Activated CD4-positive, alpha-beta T cell treated with anti-CD3 and anti-CD28 coated beads, Interleukin-2, amount 50 U/mL, for 48 hours (primary cell): ENCODE measurements around the gene IL21R.

Experiments
- DNase-seq, 2 experiments: peaks; one replicate each; pipeline ENCODE4 v3.0.0-alpha.2; 2020

IL21R gene

GRCh38 chr16:27401768-27402568, at the start of gene IL21R:
TSS of gene IL21R (plus strand) at chr16:27402174. CDS start at chr16:27430072, 27,898 bp downstream.
- peak; percentile 86 to 87 for DNase-seq

DNA sequence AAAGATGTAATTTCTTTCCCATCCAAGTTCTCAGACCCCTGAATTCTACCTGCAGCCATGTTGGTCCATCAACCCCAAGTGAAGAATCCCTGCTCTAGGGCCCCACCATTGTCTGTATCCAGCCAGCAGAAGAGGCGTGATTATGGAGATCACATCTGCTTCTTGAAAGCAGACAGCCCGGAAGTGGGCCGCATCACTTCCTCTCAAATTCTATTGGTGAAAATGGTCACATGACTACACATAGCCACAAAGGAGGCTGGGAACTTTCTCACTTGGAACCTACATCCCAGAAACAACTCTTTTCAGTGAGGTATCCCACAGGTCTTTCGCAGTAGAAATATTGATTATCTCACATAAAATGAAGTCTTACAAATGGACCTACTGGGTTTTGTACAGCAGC, 48.1 kb upstream of the IL21R start:
- no peak for DNase-seq

DNA sequence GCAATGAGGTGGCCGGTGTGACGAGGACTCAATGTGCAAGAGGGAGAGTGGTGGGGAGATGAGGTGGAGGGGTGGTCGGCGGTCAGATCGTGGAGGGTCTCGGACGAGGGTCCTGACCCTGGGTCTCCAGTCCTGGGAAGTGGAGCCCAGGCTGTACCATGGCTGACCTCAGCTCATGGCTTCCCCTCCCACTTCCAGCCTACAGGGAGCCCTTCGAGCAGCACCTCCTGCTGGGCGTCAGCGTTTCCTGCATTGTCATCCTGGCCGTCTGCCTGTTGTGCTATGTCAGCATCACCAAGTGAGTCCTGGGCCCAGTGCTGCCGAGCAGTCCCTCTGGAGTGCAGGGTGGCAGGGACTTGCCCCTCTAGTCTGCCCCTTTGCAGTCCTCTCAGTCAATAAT, 46.4 kb upstream of the IL21R start:
- DNase-seq: peak; percentile 62 to 73

DNA sequence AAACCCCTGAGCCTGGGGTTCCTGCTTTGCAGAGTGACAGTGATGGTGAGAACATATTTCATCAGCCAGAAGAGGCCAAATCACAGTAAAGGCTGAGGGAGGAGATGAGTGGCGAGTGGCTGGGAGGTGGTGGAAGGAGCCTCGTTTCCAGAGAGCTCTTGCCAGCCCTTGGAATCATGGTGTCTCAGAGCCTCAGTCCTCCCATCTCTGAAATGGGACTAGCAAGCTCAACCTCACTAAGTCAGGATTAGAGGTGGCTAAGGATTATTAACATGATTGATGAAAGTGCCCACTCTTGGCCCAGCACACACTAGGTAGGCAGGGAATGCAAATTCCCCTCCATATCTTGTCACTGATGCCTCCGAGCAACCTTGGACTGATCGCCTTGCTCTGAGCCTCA, 45.2 kb upstream of the IL21R start:
- no peak for DNase-seq

DNA sequence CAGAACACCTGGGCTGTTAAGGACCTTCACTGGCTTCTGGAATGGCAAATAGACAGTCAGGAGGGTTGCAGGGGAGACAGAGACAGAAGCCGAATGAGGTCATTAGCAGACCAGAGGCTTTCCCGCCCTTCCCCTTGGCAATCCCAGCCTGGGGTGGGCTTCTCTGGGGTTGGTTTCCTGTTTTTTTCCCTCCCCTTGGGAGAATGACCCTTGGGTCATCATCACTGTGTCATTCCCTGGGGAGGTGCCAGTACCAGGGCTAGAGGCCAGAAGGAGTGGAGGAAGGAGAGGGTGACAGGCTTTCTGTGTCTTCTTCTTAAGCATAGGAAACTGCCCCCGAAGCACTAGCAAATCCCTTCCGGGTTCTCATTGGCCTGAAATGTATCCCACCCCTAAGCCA, 42.9 kb upstream of the IL21R start:
- DNase-seq: no peak

GRCh38 chr16:27359615-27360014, 42.4 kb upstream of the IL21R start:
- DNase-seq: no peak

- DNase-seq: no peak
These were observed 40.0 kb upstream of the IL21R start for GRCh38 chr16:27361987-27362386.

DNA sequence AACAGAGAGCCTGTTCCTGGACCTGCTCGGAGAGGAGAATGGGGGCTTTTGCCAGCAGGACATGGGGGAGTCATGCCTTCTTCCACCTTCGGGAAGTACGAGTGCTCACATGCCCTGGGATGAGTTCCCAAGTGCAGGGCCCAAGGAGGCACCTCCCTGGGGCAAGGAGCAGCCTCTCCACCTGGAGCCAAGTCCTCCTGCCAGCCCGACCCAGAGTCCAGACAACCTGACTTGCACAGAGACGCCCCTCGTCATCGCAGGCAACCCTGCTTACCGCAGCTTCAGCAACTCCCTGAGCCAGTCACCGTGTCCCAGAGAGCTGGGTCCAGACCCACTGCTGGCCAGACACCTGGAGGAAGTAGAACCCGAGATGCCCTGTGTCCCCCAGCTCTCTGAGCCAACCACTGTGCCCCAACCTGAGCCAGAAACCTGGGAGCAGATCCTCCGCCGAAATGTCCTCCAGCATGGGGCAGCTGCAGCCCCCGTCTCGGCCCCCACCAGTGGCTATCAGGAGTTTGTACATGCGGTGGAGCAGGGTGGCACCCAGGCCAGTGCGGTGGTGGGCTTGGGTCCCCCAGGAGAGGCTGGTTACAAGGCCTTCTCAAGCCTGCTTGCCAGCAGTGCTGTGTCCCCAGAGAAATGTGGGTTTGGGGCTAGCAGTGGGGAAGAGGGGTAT, 39.3 kb upstream of the IL21R start:
- no peak for DNase-seq

DNA sequence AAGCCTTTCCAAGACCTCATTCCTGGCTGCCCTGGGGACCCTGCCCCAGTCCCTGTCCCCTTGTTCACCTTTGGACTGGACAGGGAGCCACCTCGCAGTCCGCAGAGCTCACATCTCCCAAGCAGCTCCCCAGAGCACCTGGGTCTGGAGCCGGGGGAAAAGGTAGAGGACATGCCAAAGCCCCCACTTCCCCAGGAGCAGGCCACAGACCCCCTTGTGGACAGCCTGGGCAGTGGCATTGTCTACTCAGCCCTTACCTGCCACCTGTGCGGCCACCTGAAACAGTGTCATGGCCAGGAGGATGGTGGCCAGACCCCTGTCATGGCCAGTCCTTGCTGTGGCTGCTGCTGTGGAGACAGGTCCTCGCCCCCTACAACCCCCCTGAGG, 38.7 kb upstream of the IL21R start:
- no peak for DNase-seq

GRCh38 chr16:27363797-27364196, 38.2 kb upstream of the IL21R start:
- no peak for DNase-seq

- no peak for DNase-seq
These were observed 37.4 kb upstream of the IL21R start for GRCh38 chr16:27364493-27365141.

DNA sequence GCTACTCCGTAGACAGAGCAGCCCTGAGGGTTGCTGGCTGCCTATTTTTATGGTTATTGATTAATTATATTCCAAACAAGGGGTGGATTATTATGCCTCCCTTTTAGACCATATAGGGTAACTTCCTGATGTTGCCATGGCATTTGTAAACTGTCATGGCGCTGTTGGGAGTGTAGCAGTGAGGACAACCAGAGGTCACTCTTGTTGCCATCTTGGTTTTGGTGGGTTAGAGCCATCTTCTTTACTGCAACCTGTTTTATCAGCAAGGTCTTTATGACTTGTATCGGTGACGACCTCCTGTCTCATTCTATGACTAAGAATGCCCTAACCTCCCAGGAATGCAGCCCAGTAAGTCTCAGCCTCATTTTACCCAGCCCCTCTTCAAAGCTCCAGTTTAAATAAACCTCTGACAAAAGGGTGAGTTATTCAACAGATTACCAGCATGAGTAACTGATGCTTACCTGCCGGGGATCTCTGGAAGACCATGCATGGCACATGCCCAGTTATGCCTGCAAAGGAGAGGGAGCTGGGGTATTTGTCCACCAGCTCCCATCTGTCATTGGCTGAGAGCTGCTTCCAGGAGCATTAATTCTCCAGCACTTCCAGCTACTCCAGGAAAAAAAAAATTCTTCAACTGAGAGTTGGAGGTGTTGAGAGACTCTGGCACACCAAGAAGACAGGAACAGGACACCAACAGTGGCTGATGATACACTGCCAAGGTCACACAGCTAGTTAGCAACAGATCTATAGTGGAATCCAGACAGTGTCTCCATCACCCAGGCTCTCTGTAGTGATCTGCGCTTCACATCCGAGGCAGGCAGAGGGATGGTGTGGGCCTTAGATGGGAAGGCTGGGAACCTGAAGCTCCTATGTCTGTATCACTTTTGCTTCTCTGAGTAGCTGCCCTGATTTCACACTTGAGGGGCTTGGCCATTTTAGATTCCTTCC, 36.6 kb upstream of the IL21R start:
- no peak for DNase-seq

DNA sequence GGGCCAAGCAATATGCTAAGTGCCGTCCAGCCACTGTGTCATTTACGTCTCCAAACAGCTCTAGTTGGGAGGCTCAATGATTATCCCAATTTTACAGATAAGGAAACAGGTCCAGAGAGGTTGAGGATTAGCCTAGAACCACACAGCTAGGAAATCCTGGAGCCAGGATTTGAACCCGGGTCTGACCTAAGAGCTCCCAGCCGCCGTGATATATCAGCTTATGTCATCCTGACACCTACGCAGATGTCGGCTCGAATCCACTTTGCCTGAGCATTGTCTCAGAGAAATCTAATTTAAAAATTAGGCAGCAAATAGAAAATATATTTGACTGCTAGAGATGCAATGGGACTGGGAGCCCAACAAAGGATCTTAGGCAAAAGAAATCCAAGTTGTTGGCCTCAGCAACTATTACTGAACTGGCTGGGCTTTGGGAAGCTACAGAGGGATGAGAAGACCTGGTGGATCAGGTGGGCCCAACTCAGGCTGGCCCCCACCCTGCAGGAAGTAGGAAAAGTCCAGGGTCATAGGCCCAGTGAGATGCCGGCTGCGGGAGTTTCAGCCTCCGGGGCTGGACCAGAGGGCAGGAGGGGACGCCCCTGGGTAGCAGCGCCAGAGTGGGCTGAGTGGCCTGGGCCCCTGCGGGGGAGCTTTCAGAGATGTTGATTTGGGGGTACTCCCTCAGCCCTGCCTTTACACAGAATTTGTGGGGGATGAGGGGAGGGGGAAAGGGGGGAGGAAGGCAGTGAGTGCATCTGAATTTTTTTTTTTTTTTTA, 35.1 kb upstream of the IL21R start:
- DNase-seq: peak; percentile 49 to 58

DNA sequence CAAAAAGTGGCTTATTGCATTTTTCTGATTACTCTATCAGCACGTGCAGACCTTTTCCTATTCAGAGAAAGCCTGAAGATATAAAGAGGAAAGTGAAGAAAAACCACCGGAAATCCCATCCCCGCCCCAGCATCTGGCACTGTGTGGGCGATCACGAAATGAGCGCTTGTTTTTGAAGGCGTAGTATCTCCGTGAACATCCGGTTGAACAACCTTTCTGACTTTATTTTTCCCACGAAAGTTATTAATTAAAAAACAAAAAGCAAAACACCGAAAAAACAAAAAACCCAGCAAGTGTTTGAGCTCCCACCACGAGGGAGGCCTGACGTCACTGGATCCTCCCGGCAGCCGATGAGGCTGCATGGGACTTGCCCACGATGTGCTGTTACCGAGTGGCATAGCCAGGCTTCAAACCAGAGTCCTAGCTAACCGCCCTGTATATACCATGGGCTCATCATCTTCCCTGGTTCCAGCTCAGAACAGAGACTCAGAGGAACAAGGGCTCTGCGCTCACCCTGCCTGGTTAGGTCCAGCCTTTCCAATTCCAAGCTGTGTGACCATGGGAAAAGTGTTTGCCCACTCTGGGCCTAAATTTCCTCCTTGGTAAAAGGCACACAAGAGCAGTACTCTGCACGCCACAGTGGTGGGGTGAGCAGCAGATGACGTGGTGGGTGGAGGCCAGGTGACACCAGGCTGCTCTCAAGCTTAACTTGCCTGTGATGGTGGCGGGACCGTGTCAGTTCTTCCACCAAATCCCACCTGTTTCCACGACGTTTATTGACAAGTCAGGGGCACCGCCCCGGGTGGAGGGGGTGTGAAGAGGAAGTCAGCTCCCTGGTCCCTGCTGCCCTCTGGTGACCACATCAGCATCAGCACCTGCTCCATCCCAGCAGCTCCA, 34.3 kb upstream of the IL21R start:
- DNase-seq: peak; percentile 88 to 93

GRCh38 chr16:27368358-27368722, 33.6 kb upstream of the IL21R start:
- no peak for DNase-seq

DNA sequence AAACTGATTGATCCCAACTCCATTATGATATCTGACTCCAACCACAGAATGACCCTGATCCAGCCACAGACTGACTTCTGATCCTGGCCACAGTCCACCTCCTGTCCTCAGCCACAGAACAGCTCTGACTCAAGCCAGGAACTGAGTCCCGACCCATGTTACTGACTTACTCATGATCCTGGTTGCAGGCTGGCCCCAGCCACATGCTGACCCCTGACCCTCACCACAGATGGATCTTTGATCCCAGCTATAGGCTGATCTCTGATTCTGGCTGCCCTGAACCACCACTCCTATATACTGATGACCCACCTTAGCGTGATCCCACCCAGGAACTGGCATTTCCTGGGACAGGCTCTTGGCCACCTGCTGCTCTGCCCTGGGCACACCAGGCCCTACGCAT, 32.2 kb upstream of the IL21R start:
- DNase-seq: no peak

DNA sequence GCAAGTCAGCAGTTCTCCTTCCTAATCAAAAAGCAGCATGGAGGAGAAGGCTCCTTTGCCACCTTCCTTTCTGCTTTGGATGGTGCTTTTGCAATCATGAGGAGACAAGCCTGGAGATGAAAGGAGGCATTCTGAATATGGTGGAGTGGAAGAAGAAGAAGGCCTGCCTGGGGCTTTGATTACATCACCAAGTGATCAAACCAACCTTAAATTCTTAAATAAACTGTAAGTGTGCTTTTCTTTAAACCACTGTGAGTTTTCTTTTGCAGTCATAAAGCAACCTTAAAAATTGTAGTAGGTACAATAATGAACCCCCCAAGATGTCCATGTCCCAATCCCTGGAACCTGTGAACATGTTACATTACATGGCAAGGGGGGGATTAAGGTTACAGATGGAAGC, 31.7 kb upstream of the IL21R start:
- DNase-seq: no peak

GRCh38 chr16:27373312-27373711, 28.7 kb upstream of the IL21R start:
- no peak for DNase-seq

DNA sequence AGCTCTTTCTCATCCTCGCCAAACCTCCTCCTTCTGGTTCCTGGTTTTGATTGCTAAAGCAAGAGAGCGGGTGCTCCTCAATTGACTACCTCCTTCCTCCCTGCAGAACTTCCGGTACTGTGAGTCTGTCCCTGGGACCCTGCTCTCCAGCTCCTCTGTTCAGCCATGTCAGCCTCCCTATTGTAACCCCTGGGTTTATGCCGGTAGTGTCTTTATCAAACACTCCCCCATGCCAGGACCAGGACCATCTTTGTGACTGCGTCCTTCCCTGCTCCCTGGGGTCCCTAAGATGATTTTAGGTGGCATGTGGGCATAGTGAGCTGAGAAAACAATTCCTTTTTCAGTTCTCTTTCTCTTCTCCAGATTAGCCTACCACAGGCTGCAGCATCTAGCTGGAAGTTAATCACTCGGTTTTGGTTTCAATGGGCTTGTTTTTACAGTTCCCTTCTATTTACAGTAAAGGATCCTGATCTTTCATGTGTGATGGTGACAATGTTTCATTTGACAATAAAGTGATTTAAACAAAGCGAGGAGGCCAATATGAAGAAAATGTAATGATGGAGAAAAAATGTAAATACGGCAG, 27.7 kb upstream of the IL21R start:
- DNase-seq: peak in 1 of 2 experiments; percentile 41

DNA sequence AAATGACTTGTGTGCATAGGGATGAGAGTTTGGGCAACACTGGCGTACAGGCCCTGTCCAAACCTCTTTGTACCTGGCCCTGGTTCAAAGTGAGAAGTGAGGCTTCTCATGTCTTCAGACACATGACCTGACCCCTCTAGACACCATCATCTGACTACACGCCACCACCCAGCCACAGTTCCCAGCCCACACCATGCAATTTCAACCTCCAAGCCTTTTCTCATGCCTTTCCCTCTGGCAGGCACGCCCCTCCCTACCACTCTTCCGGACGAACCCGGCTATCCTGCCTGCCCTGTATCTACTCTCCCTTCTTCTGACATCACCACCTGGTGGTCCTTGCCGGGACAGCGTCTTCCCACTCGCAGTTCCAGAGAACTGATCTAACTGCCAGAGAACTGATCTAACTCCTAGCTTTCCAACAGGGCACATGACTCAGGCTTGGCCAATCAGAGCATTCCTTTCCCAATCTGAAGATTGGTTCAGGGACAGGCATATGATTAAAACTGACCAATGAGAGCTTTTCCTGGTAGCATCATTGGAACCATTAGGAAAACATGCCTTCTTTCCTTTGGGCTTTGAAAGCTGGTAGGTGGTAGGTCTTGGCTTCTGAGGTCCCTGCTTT, 27.1 kb upstream of the IL21R start:
- peak; percentile 73 to 78 for DNase-seq
